ENCODE data around the gene TRPM3. TPM values are rescaled to one million over a fixed set of nuclear protein-coding genes. Genes with fewer than 3 reads are reported as not detected.

Gene TRPM3
- total and polyA plus RNA-seq, 2 of the 13 experiments (the other 11 are each of a cell fraction or from before 2014, with no cell fraction given), result not detected

DNA sequence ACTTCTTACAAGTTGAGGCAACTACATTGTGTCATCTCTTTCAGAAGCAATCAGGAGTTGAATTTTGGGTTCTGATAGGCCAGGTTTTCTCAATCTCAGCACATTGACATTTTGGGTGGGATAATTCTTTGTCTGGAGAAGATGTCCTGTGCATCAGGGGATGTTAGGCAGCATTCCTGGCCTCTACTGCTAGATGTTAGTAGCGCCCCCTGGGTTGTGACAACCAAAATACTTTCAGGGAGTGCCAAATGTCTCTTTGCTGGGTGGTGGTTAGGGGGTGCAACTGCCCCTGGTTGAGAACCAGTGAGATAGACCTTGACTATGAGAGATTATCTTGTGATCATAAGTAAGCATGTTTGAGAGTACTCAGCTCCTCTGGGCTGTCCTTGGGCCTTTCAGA lies 542.7 kb downstream of the TRPM3 start:
- H3K4me1 ChIP-seq (ENCODE audit: insufficient read depth, low read length), result peaks cover 8% of the 10 kb centered on the region; the same call in 1 of the 2 replicates
- no peak overlapping the region for H3K4me2 ChIP-seq (ENCODE audit: low read depth, low read length)
- H2AFZ ChIP-seq (ENCODE audit: low read length), result no peak overlapping the region
- no peak overlapping the region for H3K9ac ChIP-seq (ENCODE audit: insufficient read depth, low read depth, low read length)
- no peaks in the 10 kb centered on the region for H3K27me3 ChIP-seq (ENCODE audit: control insufficient read depth in 1 of 2, insufficient read depth in 2 of 2, low read length in 2 of 2)
- FAIRE-seq (no peak), DNase-seq (ENCODE audit: low spot score) (no peak), ATAC-seq (no peak; the same call in 2 of the 3 replicates)
- in situ Hi-C loops (cut with HindIII; ENCODE audit: extremely low pct_ligation_motif_present, low pct_unique_long_range_greater_than_20kb) (no loop called here), intact Hi-C loops (cut with micrococcal nuclease; ENCODE audit: unreplicated experiment) (no loop called here)
- H3K27ac ChIP-seq (ENCODE audit: extremely low read length, insufficient read depth, low read length), result no peak overlapping the region
- 0% methylated on average over 1 of the region's 1 CpG for WGBS (ENCODE audit: low lambda C conversion rate)
- BruUV-seq (replicated peaks), result no TSS peak
- H4K20me1 ChIP-seq (ENCODE audit: insufficient read depth, low read length), result no peaks in the 10 kb centered on the region
- TF ChIP-seq FOXM1 (CRISPR knock-in tag; IDR thresholded peaks at IDR 0.05) (no peak), ZNF3 (CRISPR knock-in tag; IDR thresholded peaks at IDR 0.05) (no peak), SMYD3 (CRISPR knock-in tag; IDR thresholded peaks at IDR 0.05) (no peak), CTCF (CRISPR knock-in tag; IDR thresholded peaks at IDR 0.05) (peak; percentile 15; the same call in 1 of the 2 replicates), GMEB1 (CRISPR knock-in tag; IDR thresholded peaks at IDR 0.05; ENCODE audit: borderline replicate concordance) (no peak)
- no peaks in the 10 kb centered on the region for H3K36me3 ChIP-seq (replicated peaks in 1 of 2; ENCODE audit: control insufficient read depth in 1 of 2, insufficient read depth in 2 of 2, low read length in 2 of 2)
- ChIA-PET CTCF (ENCODE audit: low intra/inter-chr PET ratio, low total read pairs) (no interaction called here), POLR2A (no interaction called here)
- H3K79me2 ChIP-seq (ENCODE audit: insufficient read depth, low read length), result no peaks in the 10 kb centered on the region
- H3K9me3 ChIP-seq (ENCODE audit: low read length), result no peaks in the 10 kb centered on the region
- H3K4me3 ChIP-seq (replicated peaks in 1 of 3; ENCODE audit: insufficient read depth in 1 of 3, low read depth in 2 of 3, low read length in 3 of 3), result no peak overlapping the region

- Histone ChIP-seq H3K4me1 (ENCODE audit: insufficient read depth, low read length) (peaks cover 16% of the 10 kb centered on the region), H3K27ac (ENCODE audit: extremely low read length, insufficient read depth, low read length) (no peak overlapping the region), H3K27me3 (ENCODE audit: control insufficient read depth in 1 of 2, insufficient read depth in 2 of 2, low read length in 2 of 2) (no peaks in the 10 kb centered on the region), H3K4me2 (ENCODE audit: low read depth, low read length) (no peak overlapping the region), H3K4me3 (replicated peaks in 1 of 3; ENCODE audit: insufficient read depth in 1 of 3, low read depth in 2 of 3, low read length in 3 of 3) (no peak overlapping the region), H3K79me2 (ENCODE audit: insufficient read depth, low read length) (no peaks in the 10 kb centered on the region), H2AFZ (ENCODE audit: low read length) (no peak overlapping the region), H4K20me1 (ENCODE audit: insufficient read depth, low read length) (no peaks in the 10 kb centered on the region), H3K9ac (ENCODE audit: insufficient read depth, low read depth, low read length) (no peak overlapping the region), H3K9me3 (ENCODE audit: low read length) (no peaks in the 10 kb centered on the region), H3K36me3 (replicated peaks in 1 of 2; ENCODE audit: control insufficient read depth in 1 of 2, insufficient read depth in 2 of 2, low read length in 2 of 2) (no peaks in the 10 kb centered on the region)
- in situ Hi-C loops (cut with HindIII; ENCODE audit: extremely low pct_ligation_motif_present, low pct_unique_long_range_greater_than_20kb), result no loop called here
- ATAC-seq (no peak), FAIRE-seq (no peak), DNase-seq (ENCODE audit: low spot score) (no peak)
- intact Hi-C loops (cut with micrococcal nuclease; ENCODE audit: unreplicated experiment), result no loop called here
- WGBS (ENCODE audit: low lambda C conversion rate), result 82% methylated on average over 5 of the region's 5 CpGs
- ChIA-PET CTCF (ENCODE audit: low intra/inter-chr PET ratio, low total read pairs) (no interaction called here), POLR2A (no interaction called here)
- no peak for TF ChIP-seq ASH2L (IDR thresholded peaks at IDR 0.05; ENCODE audit: insufficient read length, low read depth, low read length)
- TF ChIP-seq ZNF350 (CRISPR knock-in tag; IDR thresholded peaks at IDR 0.05; ENCODE audit: borderline replicate concordance, low read depth), result no peak
- TF ChIP-seq RFX3 (CRISPR knock-in tag; IDR thresholded peaks at IDR 0.05), result no peak
- no peak for TF ChIP-seq ZNF205 (CRISPR knock-in tag; IDR thresholded peaks at IDR 0.05)
- TF ChIP-seq TMF1 (CRISPR knock-in tag; IDR thresholded peaks at IDR 0.05; ENCODE audit: low read depth), result no peak
- no peak for TF ChIP-seq POLR2AphosphoS5 (IDR thresholded peaks at IDR 0.05; ENCODE audit: low read depth, low read length)
- no peak for TF ChIP-seq ZNF703 (CRISPR knock-in tag; IDR thresholded peaks at IDR 0.05; ENCODE audit: borderline replicate concordance)
- TF ChIP-seq ZNF431 (CRISPR knock-in tag; IDR thresholded peaks at IDR 0.05; ENCODE audit: borderline replicate concordance, low read depth), result no peak
- no TSS peak for BruUV-seq (replicated peaks)
Observed at GRCh38 chr9:70577671-70578070, 543.8 kb downstream of the TRPM3 start.

All from HepG2 (cell line).